GM12801 (cell line): ENCODE data around the gene CTSA.

ENCODE experiments used
- TF ChIP-seq, protein P1 (sequence below): IDR thresholded peaks from one replicate; pipeline ENCODE4 v1.5.1; 2011; ENCODE audit warnings: control low read depth; ENCODE audit not compliant: insufficient read length; ENCODE audit errors: extremely low read depth

CTSA gene

DNA sequence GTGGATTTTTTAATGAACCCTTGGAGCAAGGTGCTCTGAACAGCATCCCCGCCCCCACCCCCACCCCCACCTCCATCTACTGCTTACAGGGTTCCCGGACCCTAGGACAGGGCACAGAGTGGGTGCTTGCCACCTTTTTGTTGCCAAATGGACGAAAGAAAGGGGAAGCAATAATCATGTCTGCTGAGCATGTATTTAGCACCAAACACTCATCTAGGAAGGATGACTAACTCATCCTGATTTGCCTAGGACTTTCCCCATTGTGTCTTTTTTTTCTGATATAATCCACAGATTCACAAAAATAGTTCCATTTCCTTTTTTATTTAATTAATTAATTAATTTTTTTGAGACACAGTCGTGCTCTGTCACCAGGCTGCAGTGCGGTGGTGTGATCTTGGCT lies 22.0 kb downstream of the CTSA start:
- TF ChIP-seq, protein P1, sequence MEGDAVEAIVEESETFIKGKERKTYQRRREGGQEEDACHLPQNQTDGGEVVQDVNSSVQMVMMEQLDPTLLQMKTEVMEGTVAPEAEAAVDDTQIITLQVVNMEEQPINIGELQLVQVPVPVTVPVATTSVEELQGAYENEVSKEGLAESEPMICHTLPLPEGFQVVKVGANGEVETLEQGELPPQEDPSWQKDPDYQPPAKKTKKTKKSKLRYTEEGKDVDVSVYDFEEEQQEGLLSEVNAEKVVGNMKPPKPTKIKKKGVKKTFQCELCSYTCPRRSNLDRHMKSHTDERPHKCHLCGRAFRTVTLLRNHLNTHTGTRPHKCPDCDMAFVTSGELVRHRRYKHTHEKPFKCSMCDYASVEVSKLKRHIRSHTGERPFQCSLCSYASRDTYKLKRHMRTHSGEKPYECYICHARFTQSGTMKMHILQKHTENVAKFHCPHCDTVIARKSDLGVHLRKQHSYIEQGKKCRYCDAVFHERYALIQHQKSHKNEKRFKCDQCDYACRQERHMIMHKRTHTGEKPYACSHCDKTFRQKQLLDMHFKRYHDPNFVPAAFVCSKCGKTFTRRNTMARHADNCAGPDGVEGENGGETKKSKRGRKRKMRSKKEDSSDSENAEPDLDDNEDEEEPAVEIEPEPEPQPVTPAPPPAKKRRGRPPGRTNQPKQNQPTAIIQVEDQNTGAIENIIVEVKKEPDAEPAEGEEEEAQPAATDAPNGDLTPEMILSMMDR = no peak

- TF ChIP-seq, protein P1 = no peak
These were observed 26.6 kb downstream of the CTSA start for GRCh38 chr20:45917790-45918141.

GRCh38 chr20:45918182-45918737 lies 27.1 kb downstream of the CTSA start:
- TF ChIP-seq, protein P1 = no peak

GRCh38 chr20:45918779-45919537 lies 27.8 kb downstream of the CTSA start:
- TF ChIP-seq, protein P1 = no peak

- TF ChIP-seq, protein P1 = no peak
These were observed 28.6 kb downstream of the CTSA start for GRCh38 chr20:45919542-45920399.

GRCh38 chr20:45920462-45921336 lies 29.6 kb downstream of the CTSA start:
- TF ChIP-seq, protein P1 = no peak
